ENCODE measurements around the gene TSPAN18. TPM values are rescaled to one million over a fixed set of nuclear protein-coding genes. Genes with fewer than 3 reads are reported as not detected.

The TSPAN18 gene
- total RNA-seq, 2 experiments from 2014 or later: 0.85 to 0.92 TPM

- Mint-ChIP-seq H3K27ac (no peak overlapping the region), H3K27me3 (no peaks in the 10 kb centered on the region), H3K36me3 (ENCODE audit: low read depth) (no peaks in the 10 kb centered on the region), H3K4me1 (ENCODE audit: low read depth) (no peaks in the 10 kb centered on the region), H3K4me3 (no peak overlapping the region), H3K9me3 (no peaks in the 10 kb centered on the region)
- ATAC-seq (no peak), DNase-seq (no peak)
- no peak for TF ChIP-seq CTCF (IDR thresholded peaks at IDR 0.05)
- ChIA-PET POLR2A (no interaction called here), CTCF (interaction anchor here (1.0 to 1.2 kb wide), 3 partner anchors 9 to 110 kb away, joined by 3 to 6 read pairs (median 3); no protein-coding TSS in a partner anchor)
- intact Hi-C loops (cut with micrococcal nuclease): no loop called here
Observed at GRCh38 chr11:44885065-44885810, 158.5 kb downstream of the TSPAN18 start.

GRCh38 chr11:44885919-44886789, 159.4 kb downstream of the TSPAN18 start:
- CTCF ChIA-PET: interaction anchor here (0.6 to 1.4 kb wide), 4 partner anchors 8 to 269 kb away, joined by 3 to 6 read pairs (median 4); no protein-coding TSS in a partner anchor

GRCh38 chr11:44886790-44887140, 160.0 kb downstream of the TSPAN18 start:
- Mint-ChIP-seq H3K27ac (no peak overlapping the region), H3K4me1 (ENCODE audit: low read depth) (no peaks in the 10 kb centered on the region), H3K4me3 (no peak overlapping the region), H3K9me3 (no peaks in the 10 kb centered on the region), H3K36me3 (ENCODE audit: low read depth) (no peaks in the 10 kb centered on the region), H3K27me3 (no peaks in the 10 kb centered on the region)
- intact Hi-C loops (cut with micrococcal nuclease): no loop called here
- DNase-seq (no peak), ATAC-seq (no peak)
- TF ChIP-seq CTCF (IDR thresholded peaks at IDR 0.05): no peak
- ChIA-PET POLR2A (no interaction called here), CTCF (interaction anchor here (0.6 to 1.4 kb wide), 3 partner anchors 24 to 270 kb away, joined by 3 to 5 read pairs (median 3); no protein-coding TSS in a partner anchor)

More at GRCh38 chr11:44885919-44886789, 159.4 kb downstream of the TSPAN18 start:
- Mint-ChIP-seq H3K27ac (no peak overlapping the region), H3K9me3 (no peaks in the 10 kb centered on the region), H3K4me3 (no peak overlapping the region), H3K27me3 (no peaks in the 10 kb centered on the region), H3K4me1 (ENCODE audit: low read depth) (no peaks in the 10 kb centered on the region), H3K36me3 (ENCODE audit: low read depth) (no peaks in the 10 kb centered on the region)
- POLR2A ChIA-PET: no interaction called here
- ATAC-seq (no peak), DNase-seq (no peak)
- no peak for TF ChIP-seq CTCF (IDR thresholded peaks at IDR 0.05)
- intact Hi-C loops (cut with micrococcal nuclease): no loop called here

- CTCF ChIA-PET: interaction anchor here (0.8 kb wide), 1 partner anchor 23 kb away, joined by 4 read pairs; no protein-coding TSS in a partner anchor
- H3K27me3 Mint-ChIP-seq: no peaks in the 10 kb centered on the region
Observed at GRCh38 chr11:44887636-44888035, 160.9 kb downstream of the TSPAN18 start.

More at GRCh38 chr11:44887636-44888035, 160.9 kb downstream of the TSPAN18 start:
- DNase-seq: no peak
- POLR2A ChIA-PET: no interaction called here
- ATAC-seq: no peak
- no peaks in the 10 kb centered on the region for H3K4me1 Mint-ChIP-seq (ENCODE audit: low read depth)
- H3K27ac Mint-ChIP-seq: no peak overlapping the region
- TF ChIP-seq CTCF (IDR thresholded peaks at IDR 0.05): no peak
- H3K36me3 Mint-ChIP-seq (ENCODE audit: low read depth): no peaks in the 10 kb centered on the region
- no peaks in the 10 kb centered on the region for H3K9me3 Mint-ChIP-seq
- H3K4me3 Mint-ChIP-seq: no peak overlapping the region
- intact Hi-C loops (cut with micrococcal nuclease): no loop called here

All from activated CD8-positive, alpha-beta T cell treated with anti-CD3 and anti-CD28 coated beads for 36 hours (primary cell).